GM12878 (cell line): ENCODE results near the gene ATP2A1. TPM values are rescaled to one million over a fixed set of nuclear protein-coding genes. Genes with fewer than 3 reads are reported as not detected.
"Not testable (repeated sequence)": the region's sequence is repeated elsewhere in the genome, so short reads cannot be mapped to it uniquely, and the experiment has no call there.

Experiments used
- ATAC-seq: fragments of 200-7000 bp; cut with Tn5 transposase; 3 replicates; pipeline ENCODE4 v1.9.1; 2020; ENCODE audit warnings: mild to moderate bottlenecking, moderate library complexity
- BruUV-seq: library from RNA; stranded (reverse); fragments of 400-500 nt; replicated peaks from 2 replicates; lab custom pipeline; 2021; lab: Mats Ljungman, UMichigan
- CTCF ChIA-PET: fragments of 300-600 bp; sonication (Branson Sonifier 250); formaldehyde crosslinking; extraction: SDS; loops from one replicate; lab custom pipeline; 2021; ENCODE audit warnings: inconsistent platforms; lab: Yijun Ruan, JAX
- POLR2A ChIA-PET: fragments of 350-600 bp; formaldehyde crosslinking; extraction: SDS; loops from one replicate; lab custom pipeline; 2021; ENCODE audit warnings: inconsistent platforms; lab: Charles Lee
- RAD21 ChIA-PET: fragments of 300-600 bp; sonication (Branson Sonifier 250); formaldehyde crosslinking; loops from one replicate; lab custom pipeline; 2023; ENCODE audit warnings: antibody characterized with exemption; ENCODE audit not compliant: unreplicated experiment; lab: Charles Lee
- SMC1A ChIA-PET: fragments of 300-600 bp; sonication (Branson Sonifier 250); formaldehyde crosslinking; loops from one replicate; lab custom pipeline; 2023; ENCODE audit not compliant: unreplicated experiment, uncharacterized antibody; lab: Charles Lee
- DNase-seq: peaks from one replicate; pipeline ENCODE4 v3.0.0-alpha.2; 2011; ENCODE audit warnings: low read depth, low spot score
- FAIRE-seq: peaks from 3 replicates; lab custom pipeline; 2011; peaks lifted over from hg19 to GRCh38; lab: Jason Lieb, UNC
- H2AFZ ChIP-seq: 2 replicates; pipeline ENCODE4 v1.6.0; 2011; ENCODE audit warnings: low read depth, low read length, control low read depth; ENCODE audit not compliant: control insufficient read depth
- H3K27ac ChIP-seq: 2 replicates; pipeline ENCODE4 v1.5.1; 2011; ENCODE audit warnings: control low read depth; ENCODE audit not compliant: control insufficient read depth, insufficient read depth
- H3K27me3 ChIP-seq, 2 experiments: replicated peaks in 1 of 2; 2 replicates each; pipeline versions ENCODE4 v1.6.0 to v1.6.1; 2011; ENCODE audit warnings: low read length in 1 of 2; ENCODE audit not compliant: control insufficient read depth in 2 of 2, insufficient read depth in 2 of 2
- H3K36me3 ChIP-seq, 2 experiments: 2 replicates each; pipeline ENCODE4 v1.5.1; 2011; ENCODE audit warnings: low read length in 1 of 2; ENCODE audit not compliant: control insufficient read depth in 2 of 2, insufficient read depth in 2 of 2
- H3K4me1 ChIP-seq: 2 replicates; pipeline ENCODE4 v1.6.1; 2011; ENCODE audit warnings: mild to moderate bottlenecking, low read length, moderate library complexity, mixed read lengths; ENCODE audit not compliant: control insufficient read depth, insufficient read depth
- H3K4me2 ChIP-seq: 2 replicates; pipeline ENCODE4 v1.6.0; 2011; ENCODE audit warnings: control low read depth; ENCODE audit not compliant: control insufficient read depth, insufficient read depth
- H3K4me3 ChIP-seq: fragments of 200-600 bp; sonication (generic); 2 replicates; pipeline ENCODE4 v1.5.1; 2016
- H3K79me2 ChIP-seq: 2 replicates; pipeline ENCODE4 v1.6.0; 2011; ENCODE audit warnings: low read length; ENCODE audit not compliant: control insufficient read depth, insufficient read depth
- H3K9ac ChIP-seq: 2 replicates; pipeline ENCODE4 v1.8.0; 2011; ENCODE audit warnings: low read length, control low read depth, mixed read lengths; ENCODE audit not compliant: control insufficient read depth, insufficient read depth
- H3K9me3 ChIP-seq: replicated peaks from 3 replicates; pipeline ENCODE4 v1.5.1; 2011; ENCODE audit warnings: mild to moderate bottlenecking, low read length; ENCODE audit not compliant: control insufficient read depth, insufficient read depth
- H4K20me1 ChIP-seq: 2 replicates; pipeline ENCODE4 v1.6.0; 2011; ENCODE audit not compliant: control insufficient read depth, insufficient read depth
- CREB1 ChIP-seq: IDR thresholded peaks from 2 replicates; pipeline ENCODE4 v1.6.1; 2012; ENCODE audit warnings: low read depth, mild to moderate bottlenecking, inconsistent platforms
- WGBS: methylation state at CpG from one replicate; pipeline ENCODE4 v1.1.6; 2016; ENCODE audit warnings: low lambda C conversion rate; ENCODE audit not compliant: insufficient replicate concordance, insufficient coverage; ENCODE audit errors: missing lambda C conversion rate; 5-methylcytosine and 5-hydroxymethylcytosine counted together
- in situ Hi-C: fragments of 300-500 bp; cut with MboI; formaldehyde crosslinking; loops from 9 replicates; pipeline ENCODE4 v1.14.3; 2018; ENCODE audit warnings: mixed read lengths
- intact Hi-C: fragments of 100-400 bp; cut with micrococcal nuclease; formaldehyde crosslinking; loops from one replicate; pipeline ENCODE4 v1.14.2; 2022; ENCODE audit not compliant: unreplicated experiment
- polyA plus RNA-seq, 11 experiments: library from polyadenylated mRNA; depleted of rRNA in 4 of 11; unstranded in 6 of 11; stranded (reverse) in 5 of 11; fragments of >200 nt; fragmentation: Nextera tagmentation in 4 of 11; fragmentation: Illumina TruSeq in 1 of 11; extraction: Ambion mirVana in 4 of 11; extraction: Trizol in 1 of 11; gene quantifications; 1 replicate in 1 of 11; 2 replicates in 10 of 11; pipeline versions ENCODE4 v1.2.1 to v1.2.3, GENCODE V29; 2011 to 2016; ENCODE audit warnings: inconsistent platforms in 2 of 11, missing spikeins in 2 of 11, low read depth in 1 of 11
- total RNA-seq, 4 experiments: library from RNA; depleted of rRNA in 3 of 4; stranded (reverse); fragments of >200 nt in 3 of 4; fragmentation: Illumina TruSeq in 1 of 4; extraction: Trizol in 1 of 4; gene quantifications; 2 replicates each; pipeline versions ENCODE4 v1.2.1 to v1.2.3, GENCODE V29; 2013 to 2021

ATP2A1 gene
- total and polyA plus RNA-seq, 10 of the 15 experiments (the other 5 are each of a cell fraction or from before 2014, with no cell fraction given): 0.13 to 1.7 (median 0.88) TPM

DNA sequence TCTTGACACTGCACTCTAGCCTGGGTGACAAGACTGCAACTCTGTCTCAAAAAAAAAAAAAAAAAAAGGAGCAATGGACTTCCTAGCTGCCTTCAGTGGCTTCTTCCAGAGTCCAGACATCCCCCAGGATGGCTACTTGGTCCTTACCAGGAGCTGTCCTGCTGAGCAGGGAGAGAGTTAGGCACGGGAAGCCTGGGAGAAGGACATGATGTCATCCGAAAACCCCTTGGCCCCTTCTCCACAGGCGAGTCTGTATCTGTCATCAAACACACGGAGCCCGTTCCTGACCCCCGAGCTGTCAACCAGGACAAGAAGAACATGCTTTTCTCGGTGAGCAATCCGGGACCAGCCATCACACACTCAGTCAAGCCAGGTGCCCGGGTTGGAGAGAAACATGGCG is 8.7 kb downstream of the ATP2A1 start:
- POLR2A ChIA-PET: no interaction called here

DNA sequence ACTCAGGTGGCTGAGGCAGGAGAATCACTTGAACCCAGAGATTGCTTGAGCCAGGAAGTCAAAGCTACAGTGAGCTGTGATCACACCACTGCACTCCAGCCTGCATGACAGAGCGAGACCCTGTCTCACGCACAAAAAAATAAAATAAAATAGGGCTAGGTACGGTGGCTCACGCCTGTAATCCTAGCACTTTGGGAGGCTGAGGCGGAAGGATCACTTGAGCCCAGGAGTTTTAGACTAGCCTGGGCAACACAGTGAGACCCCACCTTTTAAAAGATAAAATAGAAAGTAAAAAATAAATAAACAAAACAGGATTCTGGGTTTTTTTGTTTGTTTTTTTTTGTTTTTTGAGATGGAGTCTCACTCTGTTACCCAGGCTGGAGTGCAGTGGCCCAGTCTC is 12.1 kb downstream of the ATP2A1 start:
- H3K79me2 ChIP-seq, ATAC-seq, H3K4me2 ChIP-seq, in situ Hi-C loops, DNase-seq, H4K20me1 ChIP-seq, H3K27me3 ChIP-seq, H3K4me3 ChIP-seq, H2AFZ ChIP-seq, H3K27ac ChIP-seq, H3K36me3 ChIP-seq, BruUV-seq, H3K4me1 ChIP-seq, intact Hi-C loops, FAIRE-seq, POLR2A ChIA-PET, H3K9me3 ChIP-seq, H3K9ac ChIP-seq: not testable (repeated sequence)
- SMC1A ChIA-PET: interaction anchor here (1.2 to 1.9 kb wide), 3 partner anchors 10 to 54 kb away, joined by 3 to 5 read pairs (median 4); no protein-coding TSS in a partner anchor
- RAD21 ChIA-PET: interaction anchor here (1.2 kb wide), 1 partner anchor 42 kb away, joined by 3 read pairs; no protein-coding TSS in a partner anchor
- WGBS: 91% methylated on average over 5 of the region's 5 CpGs
- CTCF ChIA-PET: interaction anchor here (0.9 to 1.4 kb wide), 3 partner anchors 10 to 54 kb away, joined by 3 to 5 read pairs (median 4); no protein-coding TSS in a partner anchor

More for the DNA sequence above, 8.7 kb downstream of the ATP2A1 start:
- no peaks in the 10 kb centered on the region for H3K79me2 ChIP-seq
- in situ Hi-C loops (no loop called here), intact Hi-C loops (no loop called here)
- WGBS: 57% methylated on average over 10 of the region's 10 CpGs
- H2AFZ ChIP-seq: no peak overlapping the region
- RAD21 ChIA-PET: no interaction called here
- H3K4me3 ChIP-seq: no peak overlapping the region
- no peak for FAIRE-seq
- TF ChIP-seq CREB1: no peak
- H3K4me1 ChIP-seq: no peaks in the 10 kb centered on the region
- no peaks in the 10 kb centered on the region for H4K20me1 ChIP-seq
- CTCF ChIA-PET: interaction anchor here (0.9 kb wide), 1 partner anchor 58 kb away, joined by 3 read pairs; no protein-coding TSS in a partner anchor
- no peaks in the 10 kb centered on the region for H3K36me3 ChIP-seq
- ATAC-seq: no peak
- H3K9me3 ChIP-seq: no peaks in the 10 kb centered on the region
- no peak overlapping the region for H3K27ac ChIP-seq
- no TSS peak for BruUV-seq
- H3K9ac ChIP-seq: no peak overlapping the region
- no peak for DNase-seq
- H3K4me2 ChIP-seq: no peak overlapping the region
- SMC1A ChIA-PET: no interaction called here
- H3K27me3 ChIP-seq: no peaks in the 10 kb centered on the region
